Thyroid gland (tissue), 4 donors: Measurements from ENCODE around the gene AK8. TPM values are rescaled to one million over a fixed set of nuclear protein-coding genes. Genes with fewer than 3 reads are reported as not detected.

ENCODE experiments used
- DNase-seq, 2 donors: peaks; one replicate each; pipeline ENCODE4 v3.0.0-alpha.2; 2019
- H3K27ac ChIP-seq, 3 donors: fragments of 200-600 bp; sonication (generic); 1 replicate in 2 of 3; 2 replicates in 1 of 3; pipeline ENCODE4 v1.5.1; 2016 to 2019; ENCODE audit warnings: mild to moderate bottlenecking in 1 of 3, moderate library complexity in 1 of 3
- H3K27me3 ChIP-seq: fragments of 200-600 bp; sonication (generic); one replicate; pipeline ENCODE4 v1.5.1; 2019
- H3K36me3 ChIP-seq, 2 donors: fragments of 200-600 bp; sonication (generic); one replicate each; pipeline ENCODE4 v1.5.1; 2016 to 2019
- H3K4me1 ChIP-seq, 2 donors: fragments of 200-600 bp; sonication (generic); one replicate each; pipeline ENCODE4 v1.5.1; 2017 to 2019
- H3K4me3 ChIP-seq, 3 donors: fragments of 200-600 bp; sonication (generic); replicated peaks in 1 of 3; 1 replicate in 2 of 3; 2 replicates in 1 of 3; pipeline ENCODE4 v1.5.1; 2016; ENCODE audit warnings: mild to moderate bottlenecking in 1 of 3
- H3K9me3 ChIP-seq: fragments of 200-600 bp; sonication (generic); one replicate; pipeline ENCODE4 v1.5.1; 2017
- POLR2A ChIP-seq, 2 donors: fragments of 450-650 bp; IDR thresholded peaks; one replicate each; pipeline ENCODE4 v1.6.1; 2017; ENCODE audit warnings: antibody characterized with exemption in 2 of 2, mild to moderate bottlenecking in 2 of 2, moderate library complexity in 1 of 2
- WGBS, 2 donors: methylation state at CpG; one replicate each; pipeline ENCODE4 v1.1.5; 2017; 5-methylcytosine and 5-hydroxymethylcytosine counted together
- intact Hi-C: fragments of 100-400 bp; cut with DNase I; formaldehyde crosslinking; loops from one replicate; pipeline ENCODE4 v1.15.1; 2023
- total RNA-seq, 4 donors: library from RNA; depleted of rRNA; stranded (reverse); fragments of >200 nt; gene quantifications; one replicate each; pipeline ENCODE4 v1.2.3, GENCODE V29; 2016
- TF ChIP-seq, protein P1 (sequence below), 6 experiments: fragments of 200-600 bp in 3 of 6; fragments of 450-650 bp in 3 of 6; sonication (generic) in 3 of 6; IDR thresholded peaks; one replicate each; pipeline ENCODE4 v1.5.1; 2016 to 2019; ENCODE audit warnings: antibody characterized with exemption in 6 of 6, mild to moderate bottlenecking in 2 of 6, inconsistent platforms in 1 of 6, moderate library complexity in 1 of 6

The AK8 gene
- total RNA-seq, 4 donors from 2014 or later, result 5.4 to 9.9 (median 8.0) TPM

- TF ChIP-seq, protein P1, sequence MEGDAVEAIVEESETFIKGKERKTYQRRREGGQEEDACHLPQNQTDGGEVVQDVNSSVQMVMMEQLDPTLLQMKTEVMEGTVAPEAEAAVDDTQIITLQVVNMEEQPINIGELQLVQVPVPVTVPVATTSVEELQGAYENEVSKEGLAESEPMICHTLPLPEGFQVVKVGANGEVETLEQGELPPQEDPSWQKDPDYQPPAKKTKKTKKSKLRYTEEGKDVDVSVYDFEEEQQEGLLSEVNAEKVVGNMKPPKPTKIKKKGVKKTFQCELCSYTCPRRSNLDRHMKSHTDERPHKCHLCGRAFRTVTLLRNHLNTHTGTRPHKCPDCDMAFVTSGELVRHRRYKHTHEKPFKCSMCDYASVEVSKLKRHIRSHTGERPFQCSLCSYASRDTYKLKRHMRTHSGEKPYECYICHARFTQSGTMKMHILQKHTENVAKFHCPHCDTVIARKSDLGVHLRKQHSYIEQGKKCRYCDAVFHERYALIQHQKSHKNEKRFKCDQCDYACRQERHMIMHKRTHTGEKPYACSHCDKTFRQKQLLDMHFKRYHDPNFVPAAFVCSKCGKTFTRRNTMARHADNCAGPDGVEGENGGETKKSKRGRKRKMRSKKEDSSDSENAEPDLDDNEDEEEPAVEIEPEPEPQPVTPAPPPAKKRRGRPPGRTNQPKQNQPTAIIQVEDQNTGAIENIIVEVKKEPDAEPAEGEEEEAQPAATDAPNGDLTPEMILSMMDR (IDR thresholded peaks at IDR 0.05), result no peak
- TF ChIP-seq POLR2A (IDR thresholded peaks at IDR 0.05), result no peak
- Histone ChIP-seq H3K27me3 (no peaks in the 10 kb centered on the region), H3K36me3 (peaks cover 35 to 53% of the 10 kb centered on the region in 2 donors), H3K27ac (no peak overlapping the region), H3K4me3 (no peak overlapping the region), H3K9me3 (no peaks in the 10 kb centered on the region), H3K4me1 (no peaks in the 10 kb centered on the region)
- intact Hi-C loops, result no loop called here
- DNase-seq, result no peak
- WGBS, 2 donors, result 76 to 87% methylated on average over 5 of the region's 5 CpGs
These were observed 196.5 kb downstream of the AK8 start for GRCh38 chr9:132681561-132681960.

DNA sequence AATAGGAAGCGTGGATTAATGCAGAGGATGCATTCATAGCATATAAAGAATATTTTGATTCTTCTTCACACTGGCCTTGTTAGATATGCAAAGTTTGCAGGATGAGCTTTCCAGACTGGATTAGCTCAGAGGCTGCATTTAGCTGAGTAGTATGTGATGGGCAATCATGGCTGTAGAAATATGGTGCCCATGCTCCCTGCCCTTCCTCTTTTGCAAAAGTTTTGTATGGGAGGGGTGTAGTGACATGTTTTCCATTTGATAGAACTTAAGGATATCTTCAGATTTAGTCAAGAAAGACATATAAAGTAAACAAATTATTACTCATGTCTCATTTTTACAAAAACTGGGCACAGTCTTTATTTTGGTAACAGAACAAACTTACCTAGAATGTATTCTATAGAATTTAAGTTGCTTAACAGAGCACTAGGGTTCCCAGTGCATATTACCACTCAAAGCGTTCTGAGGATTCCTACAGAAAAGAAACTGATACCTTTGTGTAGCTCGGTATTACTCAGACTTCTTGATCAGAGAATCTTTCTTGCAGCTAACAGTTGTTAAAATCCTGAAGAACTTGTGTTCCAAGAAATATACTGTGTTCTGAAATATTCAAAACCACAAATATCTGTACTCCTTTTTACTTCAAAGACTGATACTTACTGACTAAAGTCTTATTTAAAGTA, 198.0 kb downstream of the AK8 start:
- Histone ChIP-seq H3K4me1 (no peaks in the 10 kb centered on the region), H3K36me3 (peaks cover 27 to 38% of the 10 kb centered on the region in 2 donors), H3K27ac (no peak overlapping the region), H3K9me3 (no peaks in the 10 kb centered on the region), H3K4me3 (no peak overlapping the region), H3K27me3 (no peaks in the 10 kb centered on the region)
- DNase-seq, result no peak
- no peak for TF ChIP-seq POLR2A (IDR thresholded peaks at IDR 0.05)
- intact Hi-C loops, result loop anchor here (10.0 kb wide), 1 partner anchor 85 kb away; no protein-coding TSS in a partner anchor
- whole genome bisulfite sequencing, 2 donors, result 62 to 81% methylated on average over 3 of the region's 3 CpGs

GRCh38 chr9:132677976-132678375, 200.1 kb downstream of the AK8 start:
- Histone ChIP-seq H3K27me3 (no peaks in the 10 kb centered on the region), H3K4me3 (no peak overlapping the region), H3K9me3 (no peaks in the 10 kb centered on the region), H3K27ac (no peak overlapping the region), H3K4me1 (peaks cover 7 to 13% of the 10 kb centered on the region in 2 donors), H3K36me3 (peaks cover 20 to 22% of the 10 kb centered on the region in 2 donors)
- 91 to 97% methylated on average over 7 to 8 of the region's 8 CpGs for WGBS, 2 donors
- no peak for DNase-seq
- TF ChIP-seq POLR2A (IDR thresholded peaks at IDR 0.05), result no peak
- TF ChIP-seq, protein P1 (IDR thresholded peaks at IDR 0.05), result no peak
- intact Hi-C loops, result loop anchor here (10.0 kb wide), 1 partner anchor 87 kb away; no protein-coding TSS in a partner anchor

Other genes with a start within 250 kb of the AK8 start
- gene DDX31, start 208.3 kb downstream of the AK8 start, total RNA-seq, result 10 to 100 TPM; 33.4 to 44.1 (median 36.0) TPM
- gene GTF3C4, start 207.8 kb downstream of the AK8 start, total RNA-seq, result 10 to 100 TPM; 20.5 to 25.0 (median 22.1) TPM
- 10 to 100 TPM; 14.6 to 22.3 (median 19.0) TPM for gene SPACA9, start 614 bp upstream of the AK8 start, total RNA-seq
- 100 to 1,000 TPM in 1 of 4 donors, 10 to 100 TPM in 3; 52.7 to 114 (median 66.7) TPM for gene TSC1, start 66.3 kb upstream of the AK8 start, total RNA-seq
- gene GFI1B, start 100.4 kb upstream of the AK8 start, total RNA-seq, result under 1 TPM in 1 of 4 donors, not detected in 3; 0.11 TPM
- gene GTF3C5, start 152.7 kb upstream of the AK8 start, total RNA-seq, result 10 to 100 TPM; 49.3 to 69.0 (median 56.8) TPM
- under 1 TPM in 3 of 4 donors, not detected in 1; 0.27 to 0.46 (median 0.33) TPM for gene CEL, start 183.7 kb upstream of the AK8 start, total RNA-seq
- 10 to 100 TPM; 32.2 to 55.3 (median 43.5) TPM for gene RALGDS, start 243.0 kb upstream of the AK8 start, total RNA-seq